Chondrocyte (in vitro differentiated cells): ENCODE results near the gene KRT38. TPM values are rescaled to one million over a fixed set of nuclear protein-coding genes. Genes with fewer than 3 reads are reported as not detected.

ENCODE experiments used
- DNase-seq: peaks from one replicate; pipeline ENCODE4 v3.0.0; 2021; ENCODE audit warnings: mixed read lengths, low spot score
- H3K27ac Mint-ChIP-seq: one replicate; pipeline ENCODE4 v1.8.0; 2021; ENCODE audit warnings: mild to moderate bottlenecking, moderate library complexity, mixed read lengths; ENCODE audit not compliant: unreplicated experiment
- H3K27me3 Mint-ChIP-seq: 2 replicates; pipeline ENCODE4 v1.8.0; 2021; ENCODE audit warnings: low read depth, mixed read lengths
- H3K36me3 Mint-ChIP-seq: 2 replicates; pipeline ENCODE4 v1.8.0; 2021; ENCODE audit warnings: low read depth, mixed read lengths
- H3K4me1 Mint-ChIP-seq: 2 replicates; pipeline ENCODE4 v1.8.0; 2021; ENCODE audit warnings: low read depth, mild to moderate bottlenecking, mixed read lengths
- H3K4me3 Mint-ChIP-seq: one replicate; pipeline ENCODE4 v1.8.0; 2021; ENCODE audit warnings: mild to moderate bottlenecking, moderate library complexity, mixed read lengths; ENCODE audit not compliant: unreplicated experiment
- H3K9me3 Mint-ChIP-seq: 2 replicates; pipeline ENCODE4 v1.8.0; 2021; ENCODE audit warnings: low read depth, mixed read lengths
- CTCF ChIP-seq: fragments of 200-600 bp; sonication (generic); IDR thresholded peaks from 2 replicates; pipeline ENCODE4 v1.5.0; 2021; ENCODE audit warnings: antibody characterized with exemption, mild to moderate bottlenecking, moderate library complexity
- total RNA-seq: library from RNA; stranded (reverse); gene quantifications from 3 replicates; pipeline ENCODE4 v1.2.1, GENCODE V29; 2021

Gene KRT38
- total RNA-seq, 1 donor from 2014 or later = not detected

GRCh38 chr17:41452281-41452680, 11.5 kb upstream of the KRT38 start:
- peaks cover 27% of the 10 kb centered on the region for H3K27me3 Mint-ChIP-seq
- peaks cover 4% of the 10 kb centered on the region for H3K4me1 Mint-ChIP-seq
- H3K4me3 Mint-ChIP-seq = no peak overlapping the region
- no peak for TF ChIP-seq CTCF
- no peak overlapping the region for H3K27ac Mint-ChIP-seq
- H3K9me3 Mint-ChIP-seq = peaks cover 14% of the 10 kb centered on the region
- peaks cover 3% of the 10 kb centered on the region for H3K36me3 Mint-ChIP-seq
- DNase-seq = no peak

- TF ChIP-seq CTCF = no peak
- peaks cover 23% of the 10 kb centered on the region for H3K27me3 Mint-ChIP-seq
- no peak overlapping the region for H3K27ac Mint-ChIP-seq
- H3K4me1 Mint-ChIP-seq = peaks cover 4% of the 10 kb centered on the region
- H3K9me3 Mint-ChIP-seq = peaks cover 14% of the 10 kb centered on the region
- no peak overlapping the region for H3K4me3 Mint-ChIP-seq
- H3K36me3 Mint-ChIP-seq = peaks cover 3% of the 10 kb centered on the region
- DNase-seq = no peak
Observed at GRCh38 chr17:41451154-41451728, 10.5 kb upstream of the KRT38 start.

GRCh38 chr17:41449008-41449407, 8.2 kb upstream of the KRT38 start:
- H3K27me3 Mint-ChIP-seq = peaks cover 20% of the 10 kb centered on the region
- H3K27ac Mint-ChIP-seq = no peak overlapping the region
- no peak overlapping the region for H3K4me3 Mint-ChIP-seq
- DNase-seq = no peak
- TF ChIP-seq CTCF = no peak
- peaks cover 4% of the 10 kb centered on the region for H3K4me1 Mint-ChIP-seq
- peaks cover 3% of the 10 kb centered on the region for H3K36me3 Mint-ChIP-seq
- H3K9me3 Mint-ChIP-seq = peaks cover 14% of the 10 kb centered on the region

- H3K9me3 Mint-ChIP-seq = peaks cover 14% of the 10 kb centered on the region
- peaks cover 4% of the 10 kb centered on the region for H3K4me1 Mint-ChIP-seq
- H3K27me3 Mint-ChIP-seq = peaks cover 14% of the 10 kb centered on the region
- H3K4me3 Mint-ChIP-seq = no peak overlapping the region
- no peak for DNase-seq
- peaks cover 3% of the 10 kb centered on the region for H3K36me3 Mint-ChIP-seq
- no peak for TF ChIP-seq CTCF
- H3K27ac Mint-ChIP-seq = no peak overlapping the region
Observed at GRCh38 chr17:41448506-41448905, 7.7 kb upstream of the KRT38 start.

GRCh38 chr17:41446806-41447205, 6.0 kb upstream of the KRT38 start:
- peaks cover 18% of the 10 kb centered on the region for H3K27me3 Mint-ChIP-seq
- H3K27ac Mint-ChIP-seq = no peak overlapping the region
- H3K36me3 Mint-ChIP-seq = peaks cover 3% of the 10 kb centered on the region
- no peak for TF ChIP-seq CTCF
- peaks cover 11% of the 10 kb centered on the region for H3K9me3 Mint-ChIP-seq
- no peak overlapping the region for H3K4me3 Mint-ChIP-seq
- peaks cover 4% of the 10 kb centered on the region for H3K4me1 Mint-ChIP-seq
- no peak for DNase-seq
